ENCODE data around the gene ENPP3. TPM values are rescaled to one million over a fixed set of nuclear protein-coding genes. Genes with fewer than 3 reads are reported as not detected.

Gene ENPP3
- total and polyA plus RNA-seq, 9 of the 15 experiments (the other 6 are each of a cell fraction or from before 2014, with no cell fraction given) = 14.0 to 32.8 (median 21.6) TPM

GRCh38 chr6:131627724-131628682 lies 9.1 kb upstream of the ENPP3 start, which contains the start of gene MED23 (continued):
- peak; percentile 99 for TF ChIP-seq CHAMP1 (IDR thresholded peaks at IDR 0.05)
- TF ChIP-seq SMAD4 (CRISPR knock-in tag; conservative IDR thresholded peaks at IDR 0.05) = peak; percentile 87
- TF ChIP-seq ZNF583 (CRISPR knock-in tag; IDR thresholded peaks at IDR 0.05) = peak; percentile 53; the same call in 1 of the 2 replicates
- TF ChIP-seq ZBED1 (IDR thresholded peaks at IDR 0.05) = peak; percentile 70; the same call in 1 of the 2 replicates
- TF ChIP-seq RBM15 (IDR thresholded peaks at IDR 0.05; ENCODE audit: insufficient read depth, low read length) = no peak
- TF ChIP-seq MLLT1 (IDR thresholded peaks at IDR 0.05) = peak; percentile 57 to 87; a peak in 2 of 4 replicates
- TF ChIP-seq COPS2 (conservative IDR thresholded peaks at IDR 0.05) = no peak
- peak; percentile 72; the same call in 1 of the 2 replicates for TF ChIP-seq NKRF (IDR thresholded peaks at IDR 0.05; ENCODE audit: borderline replicate concordance)
- peak; percentile 85 for TF ChIP-seq ATF7 (IDR thresholded peaks at IDR 0.05)
- TF ChIP-seq ZNF354B (CRISPR knock-in tag; IDR thresholded peaks at IDR 0.05) = no peak
- TF ChIP-seq SREBF2 (CRISPR knock-in tag; IDR thresholded peaks at IDR 0.05) = peak; percentile 97; the same call in 1 of the 2 replicates
- TF ChIP-seq ZMIZ1 (IDR thresholded peaks at IDR 0.05; ENCODE audit: low read depth in 2 of 2, low read length in 2 of 2) = peak in 1 of 2 experiments; percentile 73; a peak in 1 of 4 replicates
- peak in 1 of 2 experiments; percentile 99; a peak in 2 of 4 replicates for TF ChIP-seq KDM4B (IDR thresholded peaks at IDR 0.05; ENCODE audit: borderline replicate concordance in 2 of 2, low read depth in 1 of 2)
- TF ChIP-seq TCFL5 (CRISPR knock-in tag; conservative IDR thresholded peaks at IDR 0.05) = peak; percentile 56; the same call in 1 of the 2 replicates
- peak; percentile 89 for TF ChIP-seq SMAD3 (CRISPR knock-in tag; conservative IDR thresholded peaks at IDR 0.05)
- TF ChIP-seq ZC3H4 (CRISPR knock-in tag; IDR thresholded peaks at IDR 0.05; ENCODE audit: borderline replicate concordance) = no peak
